ENCODE data around the gene CFAP97. TPM values are rescaled to one million over a fixed set of nuclear protein-coding genes. Genes with fewer than 3 reads are reported as not detected.

The CFAP97 gene
- total and polyA plus RNA-seq, 9 of the 15 experiments (the other 6 are each of a cell fraction or from before 2014, with no cell fraction given): 17.3 to 57.8 (median 44.4) TPM

GRCh38 chr4:185171373-185172071, 32.3 kb downstream of the CFAP97 start:
- FAIRE-seq (peak; percentile 23), DNase-seq (ENCODE audit: extremely low read depth in 1 of 4, low spot score in 3 of 4) (no peak), ATAC-seq (no peak)
- Histone ChIP-seq H3K4me2 (ENCODE audit: insufficient read depth, low read length) (no peak overlapping the region), H3K9me3 (replicated peaks; ENCODE audit: control insufficient read depth, insufficient read depth, low read depth, low read length) (no peaks in the 10 kb centered on the region), H3K9me1 (ENCODE audit: control insufficient read depth, insufficient read depth, low read length) (no peaks in the 10 kb centered on the region), H2AFZ (ENCODE audit: low read depth, low read length) (no peak overlapping the region), H3K4me1 (replicated peaks in 1 of 2; ENCODE audit: control insufficient read depth in 2 of 2, insufficient read depth in 2 of 2, low read length in 2 of 2) (peaks cover 3 to 5% of the 10 kb centered on the region in 2 experiments; a peak in 2 of 5 replicates), H4K20me1 (replicated peaks; ENCODE audit: control insufficient read depth, insufficient read depth, low read length) (no peaks in the 10 kb centered on the region), H3K79me2 (ENCODE audit: control insufficient read depth, insufficient read depth, low read length) (peaks cover 8% of the 10 kb centered on the region; the same call in 2 of the 3 replicates), H3K27me3 (ENCODE audit: control insufficient read depth in 2 of 2, insufficient read depth in 2 of 2, low read length in 2 of 2) (no peaks in the 10 kb centered on the region), H3K27ac (ENCODE audit: extremely low read depth, low read depth, low read length) (no peak overlapping the region), H3K36me3 (ENCODE audit: control insufficient read depth, insufficient read depth, low read length) (peaks cover 81% of the 10 kb centered on the region), H3K9ac (ENCODE audit: insufficient read depth in 1 of 2, low read depth in 2 of 2, low read length in 2 of 2) (no peak overlapping the region), H3K4me3 (no peak overlapping the region)
- in situ Hi-C loops (cut with MboI): no loop called here
- intact Hi-C loops (cut with micrococcal nuclease): no loop called here
- WGBS (ENCODE audit: insufficient coverage, low coverage, missing lambda C conversion rate): 96% methylated on average over 2 of the region's 2 CpGs
- POLR2A ChIA-PET: no interaction called here
- CTCF ChIA-PET (ENCODE audit: low intra/inter-chr PET ratio): no interaction called here
- no TSS peak for BruUV-seq (replicated peaks)
- no peak for TF ChIP-seq MXD1 (CRISPR knock-in tag; IDR thresholded peaks at IDR 0.05; ENCODE audit: borderline replicate concordance, poor library complexity, severe bottlenecking)
- TF ChIP-seq RBM25 (IDR thresholded peaks at IDR 0.05; ENCODE audit: low read depth, low read length, severe bottlenecking): no peak
- no peak for TF ChIP-seq FOXA1 (IDR thresholded peaks at IDR 0.05; ENCODE audit: borderline replicate concordance)
- TF ChIP-seq PCBP2 (IDR thresholded peaks at IDR 0.05; ENCODE audit: low read depth, low read length, poor library complexity, severe bottlenecking): no peak
- no peak for TF ChIP-seq ADNP (tag; IDR thresholded peaks at IDR 0.05)
- no peak for TF ChIP-seq PBX2 (CRISPR knock-in tag; IDR thresholded peaks at IDR 0.05; ENCODE audit: low read depth)
- TF ChIP-seq PBX2 (tag; conservative IDR thresholded peaks at IDR 0.05; ENCODE audit: low read depth): no peak
- TF ChIP-seq NFXL1 (CRISPR knock-in tag; IDR thresholded peaks at IDR 0.05): no peak
